Measurements from ENCODE around the gene SMIM29.

SMIM29 gene

DNA sequence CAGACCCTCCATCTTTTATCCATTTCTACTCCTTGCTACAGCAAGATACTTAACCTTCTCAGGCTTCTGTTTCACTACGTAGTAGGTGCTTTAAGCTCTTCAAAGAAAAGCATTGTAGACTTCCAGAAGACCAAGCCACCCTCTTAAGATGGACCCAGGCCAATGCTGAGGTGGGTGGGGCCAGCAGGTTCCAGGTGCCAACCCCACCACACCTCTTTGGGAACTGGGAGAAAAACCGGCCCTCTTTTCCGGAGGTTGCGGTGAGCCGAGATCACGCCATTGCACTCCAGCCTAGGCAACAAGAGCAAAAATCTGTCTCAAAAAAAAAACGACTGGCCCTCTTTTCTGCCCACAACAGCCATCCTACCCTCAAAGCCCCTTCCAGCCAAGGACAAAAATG lies 22.7 kb downstream of the SMIM29 start:
- DNase-seq = no peak

DNA sequence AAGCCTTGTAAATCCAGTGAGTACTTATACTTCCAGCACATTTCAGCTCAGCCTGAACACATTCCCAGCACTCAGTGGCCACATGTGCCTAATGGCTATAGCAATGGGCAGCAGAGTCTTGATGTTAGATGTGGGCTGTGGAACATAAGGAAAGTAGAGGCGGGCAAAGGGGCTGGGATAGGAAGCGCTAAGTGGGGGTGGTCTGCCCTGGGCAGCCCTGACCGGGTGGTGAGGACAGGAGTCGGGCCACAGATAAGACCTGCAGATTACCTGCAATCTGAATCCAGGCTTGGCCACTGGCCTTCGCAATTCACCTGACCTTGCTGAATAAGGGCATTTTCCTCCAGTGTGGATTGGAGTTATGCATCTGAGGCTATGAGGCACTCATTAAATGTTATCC lies 23.3 kb downstream of the SMIM29 start:
- DNase-seq = no peak

DNA sequence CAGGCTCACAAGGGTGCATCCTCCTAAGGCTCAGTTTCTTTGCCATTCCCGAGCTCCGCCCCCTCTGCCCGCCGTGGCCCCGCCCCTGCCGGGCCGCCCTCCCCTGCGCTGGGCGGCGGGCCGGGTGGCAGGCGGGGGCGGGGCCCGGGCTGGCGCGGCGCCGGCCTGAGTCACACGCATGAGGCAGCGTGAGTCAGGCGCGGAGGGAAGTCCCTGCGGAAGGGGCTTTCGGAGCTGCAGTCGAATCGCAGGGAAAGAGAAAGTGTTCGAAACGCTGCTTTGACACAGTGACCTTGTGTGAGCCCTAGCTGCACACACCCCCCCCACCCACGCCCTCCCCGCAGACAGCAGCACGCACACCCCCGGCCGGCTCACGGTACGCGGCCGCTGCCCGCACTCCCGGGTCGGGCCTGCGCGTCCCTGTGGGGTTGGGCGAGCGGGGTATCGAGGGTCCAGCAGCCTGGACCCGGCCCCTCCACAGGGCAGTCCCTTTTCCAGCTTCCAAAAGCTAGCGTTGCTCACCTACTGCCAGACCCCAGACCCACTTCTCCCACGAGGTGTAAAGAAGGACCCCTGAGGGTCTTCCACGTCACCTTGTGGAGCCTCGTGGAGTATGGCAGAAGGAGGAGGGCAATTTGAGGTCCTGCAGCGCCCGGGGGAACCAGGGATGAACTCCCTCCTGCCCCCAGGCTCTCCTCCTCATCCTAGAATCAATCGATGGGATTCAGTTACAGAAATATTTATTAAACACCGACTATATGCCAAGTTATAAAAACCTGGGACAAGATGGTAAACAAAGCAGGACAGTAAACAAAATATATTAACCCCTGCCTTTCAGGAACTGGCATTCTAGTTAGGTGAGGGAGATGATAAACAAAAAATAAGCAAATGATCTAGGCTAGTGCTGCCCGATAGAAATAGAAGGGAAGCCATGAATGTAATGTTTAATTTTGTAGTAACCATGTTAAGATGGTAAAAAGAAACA lies 24.6 kb downstream of the SMIM29 start:
- peak; percentile 97 for DNase-seq

DNA sequence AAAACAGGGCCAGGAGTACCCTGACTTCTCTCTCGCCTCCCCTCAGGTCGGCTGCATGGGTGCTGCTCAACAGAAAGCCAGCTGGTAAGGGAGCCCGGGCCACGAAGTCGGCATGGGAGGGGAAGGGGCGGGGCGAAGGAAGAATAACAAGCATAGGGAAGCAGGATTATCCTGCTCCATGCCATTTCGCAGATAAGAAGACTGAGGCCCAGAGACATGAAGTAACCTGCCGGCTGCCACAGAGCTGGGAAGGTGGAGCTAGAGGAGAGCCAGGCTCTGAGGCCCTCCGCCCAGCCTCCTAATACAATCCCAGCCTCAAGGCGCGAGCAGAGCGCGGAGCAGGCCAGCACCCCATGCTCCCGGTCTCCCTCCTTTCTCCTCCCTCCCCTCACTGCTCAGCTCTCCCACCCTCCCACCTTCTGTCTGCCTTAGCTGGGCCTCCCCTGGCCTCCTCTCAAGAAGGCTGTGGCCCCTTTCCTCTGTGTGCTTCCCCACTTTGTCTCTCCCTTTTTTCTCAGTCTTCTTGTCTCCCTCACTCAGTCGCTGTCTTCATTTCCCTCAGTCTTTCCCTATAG lies 25.3 kb downstream of the SMIM29 start:
- no peak for DNase-seq

DNA sequence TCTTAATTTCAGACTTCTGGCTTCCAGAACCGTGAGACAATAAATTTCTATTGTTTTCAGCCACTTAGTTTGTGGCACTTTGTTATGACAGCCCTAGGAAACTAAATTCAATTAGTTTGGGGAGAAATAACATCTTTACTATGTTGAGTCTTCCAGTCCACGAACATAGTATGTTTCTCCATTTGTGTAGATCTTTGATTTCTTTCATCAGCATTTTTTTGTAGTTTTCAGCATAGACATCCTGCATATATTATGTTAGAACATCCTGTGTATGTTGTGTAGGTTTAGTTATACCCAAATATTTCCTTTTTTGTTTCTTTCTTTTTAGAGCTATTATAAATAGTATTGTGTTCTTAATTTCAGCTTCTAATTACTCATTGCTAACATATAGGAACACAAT lies 30.1 kb downstream of the SMIM29 start:
- DNase-seq = no peak

DNA sequence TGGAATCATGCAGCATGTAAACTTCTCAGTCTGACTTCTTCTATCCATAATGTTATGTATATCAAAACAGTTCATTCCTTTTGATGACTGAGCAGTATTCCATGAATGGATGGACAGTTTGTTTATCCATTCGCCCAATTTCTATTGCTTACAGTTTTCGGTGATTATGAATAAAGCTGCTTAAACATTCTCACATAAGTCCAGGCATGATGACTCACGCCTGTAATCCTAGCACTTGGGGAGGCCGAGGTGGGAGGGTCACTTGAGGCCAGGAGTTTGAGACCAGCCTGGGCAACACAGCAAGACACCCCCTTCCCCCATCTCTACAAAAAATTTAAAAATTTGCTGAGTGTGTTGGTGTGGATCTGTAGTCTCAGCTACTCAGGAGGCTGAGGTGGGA lies 35.0 kb downstream of the SMIM29 start:
- DNase-seq = no peak

DNA sequence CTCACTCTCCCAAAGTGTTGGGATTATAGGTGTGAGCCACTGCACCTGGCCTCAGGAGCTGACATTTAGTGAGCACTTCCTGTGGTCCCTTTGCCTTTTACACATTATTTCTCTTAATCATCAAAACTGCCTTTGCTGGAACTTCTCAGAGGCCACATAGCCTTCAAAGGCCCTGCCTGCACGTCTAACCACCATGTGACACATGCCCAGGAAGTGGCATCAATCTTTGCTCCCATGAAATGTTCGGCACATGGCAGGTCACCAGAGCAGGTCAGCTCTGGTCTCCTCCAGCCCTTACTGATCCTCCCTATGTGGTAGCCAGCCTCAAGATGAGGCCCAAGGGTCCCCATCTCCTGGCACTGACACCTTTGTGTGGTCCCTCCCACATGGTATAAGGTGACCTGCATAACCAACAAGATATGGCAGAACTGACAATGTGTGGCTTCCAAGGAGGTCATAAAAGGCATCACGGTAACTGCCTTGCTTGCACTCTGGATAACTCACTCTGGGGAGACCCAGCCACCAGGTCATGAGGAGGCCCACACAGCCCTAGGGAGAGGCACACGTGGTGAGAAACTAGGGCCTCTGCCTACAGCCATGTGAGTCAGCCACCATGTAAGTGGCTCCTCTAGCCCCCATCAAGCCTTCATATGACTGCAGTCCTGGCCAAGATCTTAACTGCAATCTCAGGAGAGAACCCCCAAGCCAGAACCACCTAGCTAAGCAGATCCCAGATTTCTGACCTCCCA lies 40.9 kb downstream of the SMIM29 start:
- DNase-seq = peak; percentile 68

DNA sequence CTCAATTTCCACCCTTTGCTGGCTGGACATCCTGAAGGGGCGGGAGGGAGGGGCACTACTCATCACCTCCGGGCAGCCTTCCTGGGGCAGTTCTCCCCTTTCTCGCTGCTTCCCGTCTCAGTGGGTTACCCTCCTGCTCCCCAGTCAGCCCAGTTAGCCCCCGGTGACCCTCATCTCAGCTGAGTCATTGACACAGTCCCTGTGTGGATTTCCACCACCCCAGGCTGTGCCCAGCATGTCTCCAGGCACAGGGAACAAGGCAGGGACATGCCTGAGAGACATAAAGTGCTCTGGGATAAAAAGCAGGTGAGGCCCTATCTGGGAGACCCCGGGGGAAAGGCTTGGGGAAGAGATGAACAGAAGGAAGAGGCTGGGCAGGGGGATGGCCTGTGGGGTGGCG lies 42.1 kb downstream of the SMIM29 start:
- DNase-seq = no peak

DNA sequence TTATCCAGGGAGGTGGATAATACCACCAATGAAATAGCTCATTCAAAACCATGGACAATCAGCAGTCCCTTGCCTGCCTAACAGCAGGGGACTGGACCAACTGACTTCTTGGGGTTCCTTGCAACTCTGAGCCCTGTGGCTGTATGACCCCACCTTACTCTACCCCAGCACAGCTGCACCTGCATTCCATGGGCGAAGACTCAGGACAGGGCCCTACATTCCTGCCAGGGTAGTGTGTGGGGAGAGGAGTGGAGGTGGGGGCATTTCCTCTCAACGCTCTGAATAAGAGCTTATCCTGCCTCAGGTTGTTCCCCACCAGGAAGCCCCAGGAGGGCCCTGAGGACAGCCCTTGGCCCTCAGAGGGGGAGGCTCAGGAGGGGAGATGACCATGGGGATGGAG lies 42.9 kb downstream of the SMIM29 start:
- DNase-seq = no peak

DNA sequence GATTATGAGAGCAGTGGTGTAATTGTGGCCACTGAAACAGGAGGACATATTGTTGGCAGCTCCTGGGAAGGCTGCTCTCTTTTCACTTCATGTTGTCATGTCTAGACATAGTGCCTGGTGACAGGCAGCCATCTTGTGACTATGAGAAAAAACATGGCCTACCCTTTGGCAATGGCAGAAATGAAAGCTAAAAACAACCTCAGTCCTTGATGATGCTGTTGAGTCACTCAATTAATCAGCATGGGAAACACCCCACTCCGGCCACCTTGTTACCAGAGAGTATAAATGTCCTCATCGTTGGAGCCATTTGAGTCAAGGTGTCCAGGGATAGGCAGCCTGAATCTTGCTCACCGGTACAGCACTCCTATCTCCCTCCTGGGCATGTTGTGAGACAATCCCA lies 43.3 kb downstream of the SMIM29 start:
- DNase-seq = no peak

DNA sequence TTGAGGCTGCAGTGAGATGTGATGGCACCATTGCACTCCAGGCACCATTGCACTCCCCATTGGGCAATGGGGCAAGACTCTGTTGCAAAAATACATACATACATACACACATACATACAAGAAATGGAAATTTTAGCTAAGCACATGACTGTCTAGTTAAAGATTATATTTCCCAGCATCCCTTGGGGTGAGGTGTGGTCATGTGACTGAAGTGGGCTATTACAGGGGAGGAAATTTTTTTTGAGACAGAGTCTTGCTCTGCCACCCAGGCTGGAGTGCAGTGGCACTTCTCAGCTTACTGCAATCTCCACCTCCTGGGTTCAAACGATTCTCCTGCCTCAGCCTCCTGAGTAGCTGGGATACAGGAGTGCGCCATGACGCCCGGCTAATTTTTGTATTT lies 44.1 kb downstream of the SMIM29 start:
- no peak for DNase-seq

DNA sequence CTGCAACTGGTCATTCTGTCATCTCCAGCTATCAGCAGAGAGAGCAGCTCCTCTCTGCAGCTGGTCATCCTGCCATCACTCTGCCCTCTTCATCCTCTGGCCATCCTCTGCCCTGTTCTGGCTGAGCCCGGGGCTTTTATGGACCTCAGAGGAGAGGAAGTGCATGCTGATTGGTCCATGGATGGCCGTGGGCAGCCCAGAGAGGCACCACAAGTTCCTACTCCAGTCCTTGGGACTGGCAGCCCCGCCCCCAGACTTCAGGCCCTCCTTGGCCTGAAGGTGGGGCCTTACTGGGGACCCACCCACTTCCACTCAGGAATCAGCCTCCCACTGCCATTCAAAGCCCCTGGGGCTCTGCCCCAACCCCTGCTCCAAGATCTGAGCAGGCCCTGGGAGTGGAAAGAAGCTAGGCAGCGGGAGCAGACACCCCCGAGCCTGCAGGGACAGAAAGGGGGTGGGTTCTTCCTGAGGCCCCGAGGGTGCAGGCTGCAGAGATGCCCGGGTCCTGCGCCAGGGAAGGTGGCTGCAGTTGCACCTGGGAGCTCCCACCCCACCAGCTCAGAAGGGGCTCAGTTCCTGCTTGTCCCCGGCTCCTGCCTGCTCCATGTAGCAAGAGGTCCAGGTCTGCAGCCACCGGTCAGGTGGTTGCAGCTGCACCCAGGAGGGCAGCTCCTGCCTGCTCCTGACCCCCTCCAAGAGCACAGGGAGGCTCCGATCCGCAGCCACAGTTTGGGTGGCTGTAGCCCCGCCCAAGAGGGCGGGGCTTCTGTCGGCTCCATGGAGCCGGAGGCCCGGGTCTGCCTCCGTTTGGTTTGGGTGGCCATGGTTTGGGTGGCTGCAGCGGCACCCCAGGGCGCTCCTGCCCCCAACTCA lies 46.2 kb downstream of the SMIM29 start:
- DNase-seq = no peak

DNA sequence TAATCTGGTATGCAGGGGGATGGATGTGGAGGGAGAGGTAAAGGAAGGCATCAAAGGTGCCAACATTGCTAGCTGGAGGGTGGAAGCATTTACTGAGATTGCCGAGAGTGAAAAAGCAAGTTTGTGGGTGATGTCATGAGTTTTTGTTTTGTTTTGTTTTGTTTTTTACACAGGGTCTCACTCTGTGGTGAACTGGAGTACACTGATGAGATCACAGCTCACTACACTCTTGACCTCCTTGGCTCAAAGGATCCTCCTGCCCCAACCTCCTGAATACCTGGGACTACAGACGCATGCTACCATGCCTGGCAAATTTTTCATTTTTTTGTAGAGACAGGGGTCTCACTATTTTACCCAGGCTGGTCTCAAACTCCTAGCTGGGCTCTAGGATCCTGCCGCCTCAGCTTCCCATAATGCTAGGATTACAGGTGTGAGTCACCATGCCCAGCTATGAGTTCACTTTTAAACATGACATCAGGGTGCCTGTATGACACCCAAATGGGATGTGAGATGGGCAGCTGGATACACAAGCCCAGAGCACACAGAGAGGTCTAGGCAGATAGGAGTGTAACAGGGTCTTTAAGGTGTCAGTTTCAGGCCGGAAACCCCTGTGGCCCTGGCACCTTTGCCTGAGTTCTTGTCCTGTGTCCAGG lies 47.2 kb downstream of the SMIM29 start:
- no peak for DNase-seq

DNA sequence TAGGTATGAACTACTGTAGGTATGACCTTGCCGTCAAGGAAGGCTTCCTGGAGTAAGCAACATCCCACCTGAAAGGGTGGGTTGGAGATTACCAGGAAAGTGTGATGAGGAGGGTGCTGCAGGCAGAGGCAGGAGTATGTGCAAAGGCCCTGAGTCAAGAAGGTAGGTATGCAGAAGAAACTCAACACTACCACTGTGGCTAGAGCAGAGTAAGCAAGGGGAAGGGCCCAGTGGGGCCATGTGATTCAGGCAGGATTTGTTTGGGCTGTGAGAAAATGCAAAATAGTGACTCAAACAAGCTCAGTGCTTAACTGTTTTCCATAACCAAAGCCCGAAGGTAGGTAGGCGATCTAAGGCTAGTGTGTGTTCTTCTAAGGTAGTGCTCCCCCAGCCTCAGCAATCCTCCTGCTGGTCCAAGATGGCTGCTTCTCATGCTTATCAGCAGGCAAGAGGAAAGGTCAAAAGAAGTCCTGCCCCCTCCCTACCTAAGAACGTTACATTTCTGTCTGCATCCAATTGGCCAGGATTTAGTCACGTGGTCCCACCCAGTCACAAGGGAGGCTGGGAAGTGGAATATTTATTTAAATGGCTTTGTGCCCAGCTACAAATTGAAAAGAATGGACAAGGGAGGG lies 48.4 kb downstream of the SMIM29 start:
- DNase-seq = no peak

DNA sequence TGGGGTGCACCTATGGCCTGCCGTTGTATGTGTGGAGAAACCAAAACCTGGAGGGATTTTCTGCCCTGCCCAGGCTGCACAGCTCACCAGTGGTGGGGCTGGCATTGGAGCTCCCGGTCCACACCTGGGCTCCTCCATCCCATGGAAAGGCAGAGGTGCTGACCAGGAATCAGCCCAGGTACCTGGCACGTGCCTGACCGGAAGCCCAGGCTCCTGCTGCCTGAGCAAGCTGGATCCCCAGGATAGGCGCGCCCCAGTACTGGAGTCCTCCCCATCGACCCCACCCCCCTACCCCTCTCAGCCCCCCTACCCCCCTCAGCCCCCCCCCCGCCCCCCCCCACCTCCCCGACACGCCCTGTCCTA lies 52.0 kb downstream of the SMIM29 start:
- DNase-seq = no peak
